H1 (cell line): Measurements from ENCODE around the gene TNIP1. TPM values are rescaled to one million over a fixed set of nuclear protein-coding genes. Genes with fewer than 3 reads are reported as not detected.

Experiments used
- SP2 ChIP-seq: IDR thresholded peaks from 2 replicates; pipeline ENCODE4 v1.6.1; 2012; ENCODE audit warnings: mild to moderate bottlenecking, low read length, inconsistent platforms
- TBP ChIP-seq: IDR thresholded peaks from 2 replicates; pipeline ENCODE4 v1.6.1; 2011; ENCODE audit warnings: low read depth, low read length, improper control_type of control experiment
- polyA plus RNA-seq, 7 experiments: library from polyadenylated mRNA; depleted of rRNA in 3 of 7; stranded (reverse) in 5 of 7; unstranded in 2 of 7; fragments of >200 nt in 5 of 7; fragments of 200-250 nt in 2 of 7; gene quantifications; 1 replicate in 5 of 7; 2 replicates in 1 of 7; 4 replicates in 1 of 7; pipeline versions ENCODE4 v1.2.1 to v1.2.3, GENCODE V29; 2011 to 2013; ENCODE audit warnings: missing spikeins in 2 of 7, mixed read lengths in 2 of 7
- total RNA-seq: library from RNA; stranded (reverse); fragmentation: NEBNext Ultra II Directional; extraction: Animal tissue kit (Norgen Biotek cat#: 25700); gene quantifications from 2 replicates; pipeline ENCODE4 v1.2.1, GENCODE V29; 2021

TNIP1 gene
- total and polyA plus RNA-seq, 2 of the 8 experiments (the other 6 are each of a cell fraction or from before 2014, with no cell fraction given) = 14.2 to 31.9 TPM

- TF ChIP-seq SP2 (no peak), TBP (no peak)
Observed at GRCh38 chr5:151018846-151019245, 62.0 kb downstream of the TNIP1 start (continued).
